Tibial nerve (tissue), 4 donors: ENCODE data around the gene PTK6.

ENCODE experiments used
- CTCF ChIP-seq, 5 experiments: fragments of 200-600 bp in 3 of 5; fragments of 450-650 bp in 2 of 5; sonication (generic) in 3 of 5; IDR thresholded peaks; one replicate each; pipeline ENCODE4 v1.5.1; 2016 to 2019; ENCODE audit warnings: antibody characterized with exemption in 5 of 5, mild to moderate bottlenecking in 3 of 5, moderate library complexity in 2 of 5
- EP300 ChIP-seq, 2 donors: sonication (generic); formaldehyde crosslinking; IDR thresholded peaks; one replicate each; pipeline ENCODE4 v1.6.1; 2017; ENCODE audit warnings: antibody characterized with exemption in 2 of 2, mild to moderate bottlenecking in 1 of 2
- POLR2A ChIP-seq, 2 donors: fragments of 450-650 bp; IDR thresholded peaks; one replicate each; pipeline ENCODE4 v1.6.1; 2017; ENCODE audit warnings: antibody characterized with exemption in 2 of 2, mild to moderate bottlenecking in 2 of 2, moderate library complexity in 2 of 2

- no peak for TF ChIP-seq CTCF (IDR thresholded peaks at IDR 0.05)
- TF ChIP-seq POLR2A (IDR thresholded peaks at IDR 0.05): no peak
- TF ChIP-seq EP300 (IDR thresholded peaks at IDR 0.05): no peak
These were observed 38.9 kb downstream of the PTK6 start for GRCh38 chr20:63497946-63498935.
